ENCODE results near the gene PYY. TPM values are rescaled to one million over a fixed set of nuclear protein-coding genes. Genes with fewer than 3 reads are reported as not detected.

The PYY gene
- polyA plus RNA-seq, 3 donors: not detected

GRCh38 chr17:43945074-43945829 is 8.5 kb downstream of the PYY start:
- no peak for DNase-seq
- Mint-ChIP-seq H3K27me3 (ENCODE audit: low read depth in 3 of 3) (peaks cover 7 to 14% (median 10%) of the 10 kb centered on the region in 3 donors), H3K36me3 (no peaks in the 10 kb centered on the region), H3K4me3 (no peak overlapping the region), H3K9me3 (no peaks in the 10 kb centered on the region), H3K4me1 (peaks cover 25% of the 10 kb centered on the region), H3K27ac (peak overlapping the region in 1 of 7 donors; percentile 4)
- Histone ChIP-seq H3K9me3 (replicated peaks in 1 of 2; ENCODE audit: control insufficient read depth in 1 of 2, insufficient read depth in 1 of 2, low read length in 2 of 2) (no peaks in the 10 kb centered on the region), H3K27me3 (ENCODE audit: control insufficient read depth in 2 of 2, insufficient read depth in 2 of 2, low read length in 2 of 2) (peaks cover 0 to 5% of the 10 kb centered on the region in 2 donors), H3K4me1 (ENCODE audit: control insufficient read depth in 1 of 2, insufficient read depth in 2 of 2, low read length in 2 of 2) (peaks cover 12 to 20% of the 10 kb centered on the region in 2 donors), H3K79me2 (ENCODE audit: insufficient read depth, low read length) (no peaks in the 10 kb centered on the region), H3K4me3 (replicated peaks in 1 of 3; ENCODE audit: low read depth in 2 of 3, low read length in 3 of 3) (no peak overlapping the region), H4K20me1 (ENCODE audit: insufficient read depth, low read length) (no peaks in the 10 kb centered on the region), H3K4me2 (replicated peaks; ENCODE audit: extremely low read depth, low read length, poor library complexity, severe bottlenecking) (no peak overlapping the region), H3K9ac (ENCODE audit: insufficient read depth, low read length, poor library complexity, severe bottlenecking) (no peak overlapping the region), H3K36me3 (replicated peaks in 1 of 2; ENCODE audit: control insufficient read depth in 1 of 2, insufficient read depth in 2 of 2, low read length in 2 of 2) (no peaks in the 10 kb centered on the region), H2AFZ (ENCODE audit: insufficient read depth, low read depth, low read length, poor library complexity, severe bottlenecking) (no peak overlapping the region), H3K27ac (ENCODE audit: low read depth in 1 of 2, low read length in 2 of 2) (no peak overlapping the region)
- intact Hi-C loops (cut with micrococcal nuclease): loop anchor here in 1 of 2 donors (2.0 kb wide), 2 partner anchors 50 to 96 kb away; no protein-coding TSS in a partner anchor
- TF ChIP-seq CTCF (IDR thresholded peaks at IDR 0.05): no peak
- WGBS (ENCODE audit: insufficient coverage): 95% methylated on average over 5 of the region's 12 CpGs

GRCh38 chr17:43942051-43942685 is 11.6 kb downstream of the PYY start, which contains the start of gene PPY:
TSS of gene PPY (minus strand) at chr17:43942476. CDS start at chr17:43941654, 822 bp downstream.
- Histone ChIP-seq H4K20me1 (ENCODE audit: insufficient read depth, low read length) (no peaks in the 10 kb centered on the region), H3K79me2 (ENCODE audit: insufficient read depth, low read length) (no peaks in the 10 kb centered on the region), H3K27ac (ENCODE audit: low read depth in 1 of 2, low read length in 2 of 2) (no peak within 1 kb of the TSS), H3K9ac (ENCODE audit: insufficient read depth, low read length, poor library complexity, severe bottlenecking) (no peak within 1 kb of the TSS), H3K4me2 (replicated peaks; ENCODE audit: extremely low read depth, low read length, poor library complexity, severe bottlenecking) (no peak within 1 kb of the TSS), H3K36me3 (replicated peaks in 1 of 2; ENCODE audit: control insufficient read depth in 1 of 2, insufficient read depth in 2 of 2, low read length in 2 of 2) (no peaks in the 10 kb centered on the region), H3K4me1 (ENCODE audit: control insufficient read depth in 1 of 2, insufficient read depth in 2 of 2, low read length in 2 of 2) (peaks cover 13 to 21% of the 10 kb centered on the region in 2 donors), H2AFZ (ENCODE audit: insufficient read depth, low read depth, low read length, poor library complexity, severe bottlenecking) (no peak within 1 kb of the TSS), H3K27me3 (ENCODE audit: control insufficient read depth in 2 of 2, insufficient read depth in 2 of 2, low read length in 2 of 2) (peaks cover 0 to 24% of the 10 kb centered on the region in 2 donors), H3K4me3 (replicated peaks in 1 of 3; ENCODE audit: low read depth in 2 of 3, low read length in 3 of 3) (no peak within 1 kb of the TSS), H3K9me3 (replicated peaks in 1 of 2; ENCODE audit: control insufficient read depth in 1 of 2, insufficient read depth in 1 of 2, low read length in 2 of 2) (no peaks in the 10 kb centered on the region)
- H3K36me3 Mint-ChIP-seq: peaks cover 0 to 2% of the 10 kb centered on the region in 2 donors
- no peak within 1 kb of the TSS for H3K4me3 Mint-ChIP-seq
- 91% methylated on average over 17 of the region's 17 CpGs for WGBS (ENCODE audit: insufficient coverage)
- intact Hi-C loops (cut with micrococcal nuclease): loop anchor here (5.0 kb wide), 2 partner anchors 100 to 225 kb away; no protein-coding TSS in a partner anchor
- peaks cover 25 to 33% (median 27%) of the 10 kb centered on the region in 3 donors for H3K27me3 Mint-ChIP-seq (ENCODE audit: low read depth in 3 of 3)
- H3K27ac Mint-ChIP-seq: peak within 1 kb of the TSS in 1 of 7 donors; percentile 82
- peaks cover 0 to 8% (median 0%) of the 10 kb centered on the region in 7 donors for H3K9me3 Mint-ChIP-seq
- DNase-seq: no peak
- H3K4me1 Mint-ChIP-seq: peaks cover 25% of the 10 kb centered on the region
- TF ChIP-seq CTCF (IDR thresholded peaks at IDR 0.05): no peak
